Common myeloid progenitor, CD34-positive (primary cell): ENCODE data around the gene TMEM178A.
A peak's percentile ranks its signal among the peaks of the same experiment; 100 is the strongest.

Source experiments
- CTCF ChIA-PET: fragments of 350-600 bp; sonication (Branson Sonifier 250); formaldehyde crosslinking; loops from one replicate; lab custom pipeline; 2021; ENCODE audit warnings: antibody characterized with exemption; lab: Charles Lee
- POLR2A ChIA-PET: fragments of 350-600 bp; sonication (Branson Sonifier 250); formaldehyde crosslinking; loops from one replicate; lab custom pipeline; 2021; ENCODE audit warnings: antibody characterized with exemption; lab: Charles Lee
- DNase-seq, 3 donors: peaks; one replicate each; pipeline versions ENCODE4 v3.0.0 to v3.0.0-alpha.2; 2013
- H3K27ac ChIP-seq, 2 experiments: 1 replicate in 1 of 2; 2 replicates in 1 of 2; pipeline ENCODE4 v1.7.0; 2013; ENCODE audit warnings: inconsistent platforms in 2 of 2, low read length in 2 of 2, mild to moderate bottlenecking in 2 of 2, low read depth in 1 of 2, moderate library complexity in 1 of 2; ENCODE audit not compliant: severe bottlenecking in 2 of 2, insufficient read depth in 1 of 2, poor library complexity in 1 of 2
- H3K27me3 ChIP-seq, 5 experiments: replicated peaks in 2 of 5; 1 replicate in 3 of 5; 2 replicates in 2 of 5; pipeline versions ENCODE4 v1.6.1 to v1.7.0; 2013; ENCODE audit warnings: low read length in 4 of 5, mild to moderate bottlenecking in 2 of 5, moderate library complexity in 2 of 5, inconsistent platforms in 1 of 5; ENCODE audit not compliant: insufficient read depth in 5 of 5, control insufficient read depth in 4 of 5
- H3K36me3 ChIP-seq, 4 experiments: 1 replicate in 2 of 4; 2 replicates in 2 of 4; pipeline versions ENCODE4 v1.6.1 to v1.7.0; 2013; ENCODE audit warnings: low read length in 3 of 4, control low read depth in 1 of 4, mild to moderate bottlenecking in 1 of 4; ENCODE audit not compliant: control insufficient read depth in 4 of 4, insufficient read depth in 4 of 4
- H3K4me1 ChIP-seq, 4 experiments: 1 replicate in 3 of 4; 2 replicates in 1 of 4; pipeline versions ENCODE4 v1.6.1 to v1.7.1; 2013; ENCODE audit warnings: low read length in 3 of 4, mild to moderate bottlenecking in 3 of 4, control low read depth in 1 of 4, inconsistent platforms in 1 of 4, moderate library complexity in 1 of 4; ENCODE audit not compliant: control insufficient read depth in 4 of 4, insufficient read depth in 4 of 4; ENCODE audit errors: control extremely low read depth in 1 of 4
- H3K4me3 ChIP-seq, 7 experiments: 1 replicate in 4 of 7; 2 replicates in 3 of 7; pipeline versions ENCODE4 v1.5.1 to v1.7.0; 2013; ENCODE audit warnings: mild to moderate bottlenecking in 7 of 7, low read length in 6 of 7, moderate library complexity in 6 of 7, inconsistent platforms in 2 of 7, low read depth in 2 of 7, control low read depth in 1 of 7; ENCODE audit not compliant: insufficient read depth in 4 of 7, control insufficient read depth in 1 of 7; ENCODE audit errors: extremely low read depth in 1 of 7
- H3K9me3 ChIP-seq, 5 experiments: 1 replicate in 4 of 5; 2 replicates in 1 of 5; pipeline versions ENCODE4 v1.6.1 to v1.7.1; 2013; ENCODE audit warnings: low read length in 4 of 5, mild to moderate bottlenecking in 2 of 5, inconsistent platforms in 1 of 5, low read depth in 1 of 5, moderate library complexity in 1 of 5; ENCODE audit not compliant: control insufficient read depth in 4 of 5, insufficient read depth in 2 of 5; ENCODE audit errors: control extremely low read depth in 1 of 5
- WGBS: methylation state at CpG from one replicate; pipeline ENCODE4 v1.1.5; 2013; ENCODE audit not compliant: insufficient coverage; 5-methylcytosine and 5-hydroxymethylcytosine counted together

The TMEM178A gene

DNA sequence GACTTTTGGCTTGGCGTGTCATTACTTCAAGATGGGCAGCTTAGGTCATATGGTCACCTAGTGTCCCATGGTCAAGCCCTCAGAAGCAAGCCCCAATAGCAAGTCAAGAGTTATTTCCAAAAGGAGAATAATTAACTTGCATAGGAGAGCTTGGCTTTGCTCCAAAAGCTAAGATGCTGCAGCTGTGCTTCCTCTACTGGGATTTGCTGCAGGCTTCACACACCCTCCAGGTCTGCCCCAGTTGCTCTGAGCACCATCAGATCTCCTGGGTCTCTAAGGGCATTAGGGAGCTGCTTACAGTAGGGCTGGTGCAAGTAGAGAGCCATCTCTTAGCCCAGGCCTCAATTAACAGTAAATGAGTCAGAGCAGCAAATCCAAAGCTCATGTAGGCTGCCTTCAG, 66.8 kb downstream of the TMEM178A start:
- no peaks in the 10 kb centered on the region for H3K27me3 ChIP-seq
- H3K36me3 ChIP-seq = peaks cover 10 to 47% (median 29%) of the 10 kb centered on the region in 4 experiments
- peak in 2 of 3 donors; percentile 8 to 9 for DNase-seq
- H3K4me1 ChIP-seq = peaks cover 1 to 13% (median 10%) of the 10 kb centered on the region in 4 experiments
- no peak overlapping the region for H3K4me3 ChIP-seq
- ChIA-PET CTCF (interaction anchor here (1.2 to 9.2 kb wide), 4 partner anchors 11 to 352 kb away, joined by 3 to 81 read pairs (median 26); no protein-coding TSS in a partner anchor), POLR2A (interaction anchor here (0.6 kb wide), 1 partner anchor 142 kb away, joined by 3 read pairs; no protein-coding TSS in a partner anchor)
- H3K27ac ChIP-seq = no peak overlapping the region
- 100% methylated on average over 1 of the region's 1 CpG for WGBS
- H3K9me3 ChIP-seq = no peaks in the 10 kb centered on the region

DNA sequence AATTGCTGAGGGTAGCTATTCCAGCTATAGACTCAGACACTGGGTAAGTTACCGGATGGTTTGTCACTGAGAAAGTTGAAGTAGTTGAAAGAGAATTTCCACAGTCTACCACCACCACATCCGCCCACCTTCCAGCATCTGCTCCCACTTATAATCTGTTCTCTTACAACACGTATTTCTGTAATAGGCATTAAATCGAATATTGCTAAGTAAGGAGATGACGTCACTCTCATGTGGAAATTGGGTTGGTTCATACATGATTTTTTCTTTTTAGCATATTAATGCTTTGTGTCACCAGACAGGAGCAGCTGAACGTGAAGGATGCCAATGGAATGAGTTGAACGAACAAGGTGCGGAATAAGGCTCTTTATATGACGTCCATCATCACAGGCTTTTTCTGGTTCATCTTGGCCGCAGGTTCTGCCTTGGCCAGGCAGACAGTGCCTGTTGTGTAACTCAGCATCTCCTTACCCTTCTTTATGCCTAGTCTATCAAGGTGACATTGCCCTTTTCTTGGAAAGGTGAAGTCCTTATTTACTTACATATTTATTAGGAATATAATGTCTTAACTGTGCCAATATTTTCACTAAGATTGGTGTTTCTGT, 67.5 kb downstream of the TMEM178A start:
- H3K36me3 ChIP-seq = peaks cover 16 to 53% (median 35%) of the 10 kb centered on the region in 4 experiments
- POLR2A ChIA-PET = interaction anchor here (0.6 kb wide), 1 partner anchor 605 kb away, joined by 3 read pairs; no protein-coding TSS in a partner anchor
- WGBS = 100% methylated on average over 6 of the region's 10 CpGs
- no peaks in the 10 kb centered on the region for H3K27me3 ChIP-seq
- no peak overlapping the region for H3K4me3 ChIP-seq
- no peaks in the 10 kb centered on the region for H3K9me3 ChIP-seq
- H3K4me1 ChIP-seq = peaks cover 1 to 12% (median 9%) of the 10 kb centered on the region in 4 experiments
- no peak for DNase-seq
- CTCF ChIA-PET = interaction anchor here (1.2 to 9.2 kb wide), 4 partner anchors 10 to 353 kb away, joined by 3 to 81 read pairs (median 26); no protein-coding TSS in a partner anchor
- H3K27ac ChIP-seq = no peak overlapping the region

GRCh38 chr2:39734445-39734844, 68.7 kb downstream of the TMEM178A start:
- POLR2A ChIA-PET = no interaction called here
- Histone ChIP-seq H3K27ac (no peak overlapping the region), H3K9me3 (no peaks in the 10 kb centered on the region), H3K4me3 (no peak overlapping the region), H3K27me3 (no peaks in the 10 kb centered on the region), H3K4me1 (peaks cover 1 to 7% (median 4%) of the 10 kb centered on the region in 4 experiments), H3K36me3 (peaks cover 24 to 62% (median 42%) of the 10 kb centered on the region in 4 experiments)
- no peak for DNase-seq
- CTCF ChIA-PET = interaction anchor here (9.2 kb wide), 1 partner anchor 141 kb away, joined by 81 read pairs; no protein-coding TSS in a partner anchor

DNA sequence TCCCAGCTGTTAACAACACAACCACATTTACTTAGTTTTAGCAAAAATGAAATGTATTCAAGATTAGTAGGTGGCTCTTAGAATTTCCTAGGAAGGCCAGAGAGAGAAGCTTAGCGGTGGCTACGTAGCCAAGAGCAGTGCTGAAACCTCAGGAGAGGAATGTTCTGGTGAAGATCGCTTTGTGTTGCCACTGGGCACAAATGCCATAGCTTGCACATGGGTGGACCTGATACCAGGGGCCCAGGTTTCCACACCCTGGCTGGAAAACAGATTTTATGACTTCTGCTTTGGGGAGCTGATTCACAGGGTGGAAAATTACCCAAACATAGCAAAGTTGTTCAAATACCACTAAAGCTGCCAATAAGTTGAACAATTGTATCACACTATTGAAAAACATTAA, 69.9 kb downstream of the TMEM178A start:
- Histone ChIP-seq H3K9me3 (no peaks in the 10 kb centered on the region), H3K27me3 (no peaks in the 10 kb centered on the region), H3K36me3 (peaks cover 26 to 73% (median 45%) of the 10 kb centered on the region in 4 experiments), H3K4me3 (no peak overlapping the region), H3K4me1 (peaks cover 1 to 7% (median 4%) of the 10 kb centered on the region in 4 experiments), H3K27ac (no peak overlapping the region)
- ChIA-PET CTCF (no interaction called here), POLR2A (interaction anchor here (0.6 kb wide), 1 partner anchor 260 kb away, joined by 3 read pairs; no protein-coding TSS in a partner anchor)
- DNase-seq = no peak
- 91% methylated on average over 3 of the region's 3 CpGs for WGBS

DNA sequence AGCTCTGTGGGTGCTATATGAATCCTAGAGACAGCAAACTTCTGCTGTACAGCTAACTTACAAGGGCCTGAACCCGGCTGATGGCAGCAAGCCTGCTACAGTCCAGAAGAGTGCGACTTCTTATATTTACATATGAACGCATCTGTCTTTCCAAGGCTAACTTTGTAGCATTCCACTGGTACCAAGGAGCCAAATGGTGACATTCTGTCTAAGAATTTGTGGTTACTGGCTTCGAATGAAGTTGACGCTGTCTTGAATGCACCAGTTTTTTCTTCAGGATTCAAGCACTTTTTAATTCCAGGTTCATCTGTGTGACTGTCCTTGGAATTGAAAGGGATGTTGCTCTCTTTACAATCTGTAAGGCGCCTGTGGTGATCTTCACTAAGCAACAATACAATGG, 70.9 kb downstream of the TMEM178A start:
- no peaks in the 10 kb centered on the region for H3K27me3 ChIP-seq
- ChIA-PET POLR2A (no interaction called here), CTCF (no interaction called here)
- DNase-seq = no peak
- H3K27ac ChIP-seq = no peak overlapping the region
- H3K36me3 ChIP-seq = peaks cover 22 to 81% (median 51%) of the 10 kb centered on the region in 4 experiments
- H3K4me1 ChIP-seq = peaks cover 1 to 7% (median 4%) of the 10 kb centered on the region in 4 experiments
- no peaks in the 10 kb centered on the region for H3K9me3 ChIP-seq
- H3K4me3 ChIP-seq = no peak overlapping the region
- WGBS = 100% methylated on average over 5 of the region's 6 CpGs

DNA sequence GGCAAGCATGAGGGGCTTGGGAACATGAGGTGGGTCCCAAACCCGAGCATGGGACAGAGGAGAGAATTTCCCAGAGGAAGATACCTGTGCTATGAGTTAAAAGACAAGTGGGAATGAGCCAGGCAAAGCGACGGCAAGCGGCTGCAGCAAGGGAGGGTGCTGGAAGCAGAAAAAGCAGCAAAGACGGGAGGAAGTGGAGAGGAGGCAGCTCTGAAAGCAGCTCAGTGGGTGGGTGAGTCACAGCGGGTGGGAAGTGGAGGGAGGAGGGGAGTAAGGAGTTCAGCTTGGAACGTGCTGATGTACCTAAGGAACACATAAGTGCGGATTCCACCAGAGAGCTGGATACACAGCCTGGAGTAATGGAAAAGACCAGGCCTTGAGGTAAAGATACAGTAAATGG, 71.9 kb downstream of the TMEM178A start:
- H3K27me3 ChIP-seq = no peaks in the 10 kb centered on the region
- POLR2A ChIA-PET = no interaction called here
- no peak overlapping the region for H3K4me3 ChIP-seq
- peaks cover 30 to 85% (median 58%) of the 10 kb centered on the region in 4 experiments for H3K36me3 ChIP-seq
- H3K4me1 ChIP-seq = peaks cover under 1 to 3% (median 1%) of the 10 kb centered on the region in 4 experiments
- H3K27ac ChIP-seq = no peak overlapping the region
- DNase-seq = no peak
- no peaks in the 10 kb centered on the region for H3K9me3 ChIP-seq
- WGBS = 96% methylated on average over 7 of the region's 8 CpGs
- CTCF ChIA-PET = interaction anchor here (0.7 kb wide), 1 partner anchor 9 kb away, joined by 3 read pairs; no protein-coding TSS in a partner anchor

GRCh38 chr2:39738936-39739335, 73.2 kb downstream of the TMEM178A start:
- Histone ChIP-seq H3K9me3 (no peaks in the 10 kb centered on the region), H3K27ac (no peak overlapping the region), H3K4me3 (no peak overlapping the region), H3K4me1 (peaks cover 0 to 2% (median 0%) of the 10 kb centered on the region in 4 experiments), H3K36me3 (peaks cover 30 to 86% (median 63%) of the 10 kb centered on the region in 4 experiments), H3K27me3 (no peaks in the 10 kb centered on the region)
- ChIA-PET CTCF (interaction anchor here (1.6 kb wide), 1 partner anchor 10 kb away, joined by 15 read pairs; no protein-coding TSS in a partner anchor), POLR2A (interaction anchor here (0.5 kb wide), 1 partner anchor 292 kb away, joined by 3 read pairs; no protein-coding TSS in a partner anchor)
- no peak for DNase-seq
- 85% methylated on average over 2 of the region's 2 CpGs for WGBS
